ENCODE results near the gene PTX4. TPM values are rescaled to one million over a fixed set of nuclear protein-coding genes. Genes with fewer than 3 reads are reported as not detected.
A peak's percentile ranks its signal among the peaks of the same experiment; 100 is the strongest.

Gene PTX4
- total RNA-seq, 1 donor from 2014 or later, result not detected

GRCh38 chr16:1519831-1520230, 31.1 kb upstream of the PTX4 start:
- no peak overlapping the region for H3K27ac ChIP-seq
- no peaks in the 10 kb centered on the region for H3K4me1 ChIP-seq
- H3K9me3 ChIP-seq, result peaks cover 2% of the 10 kb centered on the region
- no peak overlapping the region for H3K4me3 ChIP-seq
- intact Hi-C loops (cut with DNase I), result no loop called here
- no peak for ATAC-seq
- TF ChIP-seq, protein P1, sequence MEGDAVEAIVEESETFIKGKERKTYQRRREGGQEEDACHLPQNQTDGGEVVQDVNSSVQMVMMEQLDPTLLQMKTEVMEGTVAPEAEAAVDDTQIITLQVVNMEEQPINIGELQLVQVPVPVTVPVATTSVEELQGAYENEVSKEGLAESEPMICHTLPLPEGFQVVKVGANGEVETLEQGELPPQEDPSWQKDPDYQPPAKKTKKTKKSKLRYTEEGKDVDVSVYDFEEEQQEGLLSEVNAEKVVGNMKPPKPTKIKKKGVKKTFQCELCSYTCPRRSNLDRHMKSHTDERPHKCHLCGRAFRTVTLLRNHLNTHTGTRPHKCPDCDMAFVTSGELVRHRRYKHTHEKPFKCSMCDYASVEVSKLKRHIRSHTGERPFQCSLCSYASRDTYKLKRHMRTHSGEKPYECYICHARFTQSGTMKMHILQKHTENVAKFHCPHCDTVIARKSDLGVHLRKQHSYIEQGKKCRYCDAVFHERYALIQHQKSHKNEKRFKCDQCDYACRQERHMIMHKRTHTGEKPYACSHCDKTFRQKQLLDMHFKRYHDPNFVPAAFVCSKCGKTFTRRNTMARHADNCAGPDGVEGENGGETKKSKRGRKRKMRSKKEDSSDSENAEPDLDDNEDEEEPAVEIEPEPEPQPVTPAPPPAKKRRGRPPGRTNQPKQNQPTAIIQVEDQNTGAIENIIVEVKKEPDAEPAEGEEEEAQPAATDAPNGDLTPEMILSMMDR (IDR thresholded peaks at IDR 0.05), result no peak
- peaks cover 62% of the 10 kb centered on the region for H3K36me3 ChIP-seq
- DNase-seq, result no peak
- H3K27me3 ChIP-seq (ENCODE audit: low read depth), result no peaks in the 10 kb centered on the region

- intact Hi-C loops (cut with DNase I), result no loop called here
- ATAC-seq, result peak in 1 of 2 donors; percentile 32
Measured at GRCh38 chr16:1518626-1519135, 29.9 kb upstream of the PTX4 start.

GRCh38 chr16:1514507-1514906, 25.8 kb upstream of the PTX4 start:
- TF ChIP-seq, protein P1 (IDR thresholded peaks at IDR 0.05), result no peak
- H3K27me3 ChIP-seq (ENCODE audit: low read depth), result no peaks in the 10 kb centered on the region
- DNase-seq (no peak), ATAC-seq (no peak)
- peaks cover 34% of the 10 kb centered on the region for H3K36me3 ChIP-seq
- peaks cover 18% of the 10 kb centered on the region for H3K4me1 ChIP-seq
- intact Hi-C loops (cut with DNase I), result no loop called here
- peaks cover 9% of the 10 kb centered on the region for H3K9me3 ChIP-seq
- H3K4me3 ChIP-seq, result no peak overlapping the region
- H3K27ac ChIP-seq, result no peak overlapping the region

More at GRCh38 chr16:1518626-1519135, 29.9 kb upstream of the PTX4 start:
- Histone ChIP-seq H3K27me3 (ENCODE audit: low read depth) (no peaks in the 10 kb centered on the region), H3K4me1 (no peaks in the 10 kb centered on the region), H3K27ac (no peak overlapping the region), H3K9me3 (peaks cover 9% of the 10 kb centered on the region), H3K36me3 (peaks cover 53% of the 10 kb centered on the region), H3K4me3 (no peak overlapping the region)
- TF ChIP-seq, protein P1 (IDR thresholded peaks at IDR 0.05), result no peak
- DNase-seq, result no peak

- Histone ChIP-seq H3K27me3 (ENCODE audit: low read depth) (no peaks in the 10 kb centered on the region), H3K9me3 (peaks cover 9% of the 10 kb centered on the region), H3K4me3 (no peak overlapping the region), H3K27ac (peak overlapping the region; percentile 19), H3K36me3 (peaks cover 30% of the 10 kb centered on the region), H3K4me1 (peaks cover 28% of the 10 kb centered on the region)
- ATAC-seq, result no peak
- TF ChIP-seq, protein P1 (IDR thresholded peaks at IDR 0.05), result no peak
- intact Hi-C loops (cut with DNase I), result no loop called here
- DNase-seq, result no peak
Measured at GRCh38 chr16:1512774-1513173, 24.0 kb upstream of the PTX4 start.

- Histone ChIP-seq H3K27me3 (ENCODE audit: low read depth) (no peaks in the 10 kb centered on the region), H3K4me3 (no peak overlapping the region), H3K9me3 (peaks cover 9% of the 10 kb centered on the region), H3K27ac (peak overlapping the region; percentile 19), H3K36me3 (peaks cover 32% of the 10 kb centered on the region), H3K4me1 (peaks cover 28% of the 10 kb centered on the region)
- TF ChIP-seq, protein P1 (IDR thresholded peaks at IDR 0.05), result no peak
- DNase-seq (no peak), ATAC-seq (peak in 1 of 2 donors; percentile 31)
- intact Hi-C loops (cut with DNase I), result no loop called here
Measured at GRCh38 chr16:1511662-1512569, 23.2 kb upstream of the PTX4 start.

Measured in lower lobe of right lung (tissue), 2 donors.